ENCODE results near the gene HDAC2. TPM values are rescaled to one million over a fixed set of nuclear protein-coding genes. Genes with fewer than 3 reads are reported as not detected.

Gene HDAC2
- polyA plus RNA-seq, 1 donor (not counting 4 experiments of a cell fraction or from before 2014, with no cell fraction given) = 222 TPM

GRCh38 chr6:113909224-113909856 is 61.6 kb downstream of the HDAC2 start:
- DNase-seq (ENCODE audit: low read depth, low spot score) (no peak), FAIRE-seq (no peak)
- H2AFZ ChIP-seq (ENCODE audit: control insufficient read depth, low read length) = no peak overlapping the region
- H3K4me1 ChIP-seq (ENCODE audit: control insufficient read depth, extremely low read depth, insufficient read depth, low read length) = no peaks in the 10 kb centered on the region
- no peak overlapping the region for H3K27ac ChIP-seq (ENCODE audit: control insufficient read depth, insufficient read depth, low read length)
- H3K79me2 ChIP-seq (ENCODE audit: control insufficient read depth, insufficient read depth, low read length) = no peaks in the 10 kb centered on the region
- no peaks in the 10 kb centered on the region for H3K36me3 ChIP-seq (ENCODE audit: control insufficient read depth in 2 of 2, extremely low read depth in 1 of 2, insufficient read depth in 2 of 2, low read length in 2 of 2)
- no peaks in the 10 kb centered on the region for H3K27me3 ChIP-seq (ENCODE audit: control insufficient read depth, extremely low read depth, insufficient read depth, low read length)
- H3K4me2 ChIP-seq (ENCODE audit: control insufficient read depth, extremely low read depth, insufficient read depth, low read depth, low read length) = no peak overlapping the region
- H3K9me1 ChIP-seq (ENCODE audit: control insufficient read depth, extremely low read depth, insufficient read depth, low read length) = no peaks in the 10 kb centered on the region
- H3K9ac ChIP-seq (ENCODE audit: control insufficient read depth, extremely low read depth, insufficient read depth, low read length) = no peak overlapping the region
- no peaks in the 10 kb centered on the region for H3K9me3 ChIP-seq (ENCODE audit: control insufficient read depth, low read depth, low read length)
- H3K4me3 ChIP-seq (ENCODE audit: control insufficient read depth in 2 of 3, extremely low read depth in 1 of 3, insufficient read depth in 2 of 3, low read depth in 1 of 3, low read length in 3 of 3) = no peak overlapping the region
- peak in 2 of 3 experiments; percentile 28 to 50 for TF ChIP-seq CTCF (optimal IDR thresholded peaks at IDR 0.05 in 1 of 3, IDR thresholded peaks at IDR 0.05 in 1 of 3, conservative IDR thresholded peaks at IDR 0.05 in 1 of 3; ENCODE audit: extremely low read depth in 1 of 3, insufficient read depth in 2 of 3, low read length in 3 of 3)
- no peak for TF ChIP-seq EZH2 (IDR thresholded peaks at IDR 0.05; ENCODE audit: low read length)
- no peaks in the 10 kb centered on the region for H4K20me1 ChIP-seq (ENCODE audit: control insufficient read depth, extremely low read depth, insufficient read depth, low read length)
- dilution Hi-C loops (cut with MboI; ENCODE audit: extremely low pct_ligation_motif_present, low sequenced_read_pairs) = no loop called here

- Histone ChIP-seq H4K20me1 (ENCODE audit: control insufficient read depth, extremely low read depth, insufficient read depth, low read length) (no peaks in the 10 kb centered on the region), H3K4me2 (ENCODE audit: control insufficient read depth, extremely low read depth, insufficient read depth, low read depth, low read length) (no peak overlapping the region), H2AFZ (ENCODE audit: control insufficient read depth, low read length) (no peak overlapping the region), H3K9ac (ENCODE audit: control insufficient read depth, extremely low read depth, insufficient read depth, low read length) (no peak overlapping the region), H3K4me3 (ENCODE audit: control insufficient read depth in 2 of 3, extremely low read depth in 1 of 3, insufficient read depth in 2 of 3, low read depth in 1 of 3, low read length in 3 of 3) (no peak overlapping the region), H3K79me2 (ENCODE audit: control insufficient read depth, insufficient read depth, low read length) (no peaks in the 10 kb centered on the region), H3K4me1 (ENCODE audit: control insufficient read depth, extremely low read depth, insufficient read depth, low read length) (no peaks in the 10 kb centered on the region), H3K27ac (ENCODE audit: control insufficient read depth, insufficient read depth, low read length) (no peak overlapping the region), H3K9me3 (ENCODE audit: control insufficient read depth, low read depth, low read length) (no peaks in the 10 kb centered on the region), H3K27me3 (ENCODE audit: control insufficient read depth, extremely low read depth, insufficient read depth, low read length) (no peaks in the 10 kb centered on the region), H3K36me3 (ENCODE audit: control insufficient read depth in 2 of 2, extremely low read depth in 1 of 2, insufficient read depth in 2 of 2, low read length in 2 of 2) (no peaks in the 10 kb centered on the region), H3K9me1 (ENCODE audit: control insufficient read depth, extremely low read depth, insufficient read depth, low read length) (no peaks in the 10 kb centered on the region)
- DNase-seq (ENCODE audit: low read depth, low spot score) (no peak), FAIRE-seq (no peak)
- TF ChIP-seq CTCF (optimal IDR thresholded peaks at IDR 0.05 in 1 of 3, IDR thresholded peaks at IDR 0.05 in 1 of 3, conservative IDR thresholded peaks at IDR 0.05 in 1 of 3; ENCODE audit: extremely low read depth in 1 of 3, insufficient read depth in 2 of 3, low read length in 3 of 3) (no peak), EZH2 (IDR thresholded peaks at IDR 0.05; ENCODE audit: low read length) (no peak)
- dilution Hi-C loops (cut with MboI; ENCODE audit: extremely low pct_ligation_motif_present, low sequenced_read_pairs) = no loop called here
Measured at GRCh38 chr6:113908801-113909200, 62.1 kb downstream of the HDAC2 start.
